Measurements from ENCODE around the gene PPP1R12C. TPM values are rescaled to one million over a fixed set of nuclear protein-coding genes. Genes with fewer than 3 reads are reported as not detected.

The PPP1R12C gene
- polyA plus RNA-seq, 2 donors = 77.7 to 100 TPM

GRCh38 chr19:55077106-55077505 is 40.3 kb downstream of the PPP1R12C start:
- Histone ChIP-seq H3K27me3 (ENCODE audit: control insufficient read depth in 1 of 2, insufficient read depth in 2 of 2, low read length in 2 of 2) (no peaks in the 10 kb centered on the region), H3K4me3 (ENCODE audit: low read depth in 1 of 2, low read length in 2 of 2) (peak overlapping the region; percentile 33 to 48)
- WGBS, 2 donors = 68 to 70% methylated on average over 2 of the region's 2 CpGs

GRCh38 chr19:55076321-55076720 is 41.1 kb downstream of the PPP1R12C start:
- Histone ChIP-seq H3K36me3 (ENCODE audit: control insufficient read depth in 2 of 2, insufficient read depth in 2 of 2, low read length in 1 of 2) (peaks cover 0 to 2% of the 10 kb centered on the region in 2 donors), H3K4me3 (ENCODE audit: low read depth in 1 of 2, low read length in 2 of 2) (peak overlapping the region; percentile 48 to 51), H3K27me3 (ENCODE audit: control insufficient read depth in 1 of 2, insufficient read depth in 2 of 2, low read length in 2 of 2) (no peaks in the 10 kb centered on the region), H3K27ac (ENCODE audit: low read depth in 2 of 2, low read length in 1 of 2) (peak overlapping the region; percentile 43 to 60), H3K9me3 (ENCODE audit: control insufficient read depth in 2 of 2, insufficient read depth in 1 of 2, low read depth in 1 of 2, low read length in 1 of 2) (peaks cover 0 to 9% of the 10 kb centered on the region in 2 donors), H3K4me1 (ENCODE audit: control insufficient read depth in 2 of 2, insufficient read depth in 2 of 2, low read length in 1 of 2) (peaks cover 0 to 21% of the 10 kb centered on the region in 2 donors)
- 63 to 76% methylated on average over 10 to 12 of the region's 12 CpGs for WGBS, 2 donors

More at GRCh38 chr19:55077106-55077505, 40.3 kb downstream of the PPP1R12C start:
- Histone ChIP-seq H3K27ac (ENCODE audit: low read depth in 2 of 2, low read length in 1 of 2) (peak overlapping the region in 1 of 2 donors; percentile 51), H3K4me1 (ENCODE audit: control insufficient read depth in 2 of 2, insufficient read depth in 2 of 2, low read length in 1 of 2) (peaks cover 0 to 20% of the 10 kb centered on the region in 2 donors), H3K9me3 (ENCODE audit: control insufficient read depth in 2 of 2, insufficient read depth in 1 of 2, low read depth in 1 of 2, low read length in 1 of 2) (peaks cover 0 to 13% of the 10 kb centered on the region in 2 donors), H3K36me3 (ENCODE audit: control insufficient read depth in 2 of 2, insufficient read depth in 2 of 2, low read length in 1 of 2) (peaks cover 0 to 2% of the 10 kb centered on the region in 2 donors)

- Histone ChIP-seq H3K27me3 (ENCODE audit: control insufficient read depth in 1 of 2, insufficient read depth in 2 of 2, low read length in 2 of 2) (no peaks in the 10 kb centered on the region), H3K9me3 (ENCODE audit: control insufficient read depth in 2 of 2, insufficient read depth in 1 of 2, low read depth in 1 of 2, low read length in 1 of 2) (peaks cover 0 to 5% of the 10 kb centered on the region in 2 donors), H3K36me3 (ENCODE audit: control insufficient read depth in 2 of 2, insufficient read depth in 2 of 2, low read length in 1 of 2) (peaks cover 0 to 2% of the 10 kb centered on the region in 2 donors), H3K4me1 (ENCODE audit: control insufficient read depth in 2 of 2, insufficient read depth in 2 of 2, low read length in 1 of 2) (peaks cover 0 to 12% of the 10 kb centered on the region in 2 donors), H3K27ac (ENCODE audit: low read depth in 2 of 2, low read length in 1 of 2) (peak within 1 kb of the TSS; percentile 77 to 81), H3K4me3 (ENCODE audit: low read depth in 1 of 2, low read length in 2 of 2) (peak within 1 kb of the TSS; percentile 48 to 51)
- WGBS, 2 donors = 27 to 29% methylated on average over 18 of the region's 18 CpGs
Measured at GRCh38 chr19:55075371-55075998, 42.0 kb downstream of the PPP1R12C start, which contains the start of gene EPS8L1. Gene EPS8L1, plus strand, starts transcription at chr19:55075869. Its CDS starts 576 bp downstream, at chr19:55076445.

- Histone ChIP-seq H3K27ac (ENCODE audit: low read depth in 2 of 2, low read length in 1 of 2) (peak overlapping the region; percentile 75 to 83), H3K36me3 (ENCODE audit: control insufficient read depth in 2 of 2, insufficient read depth in 2 of 2, low read length in 1 of 2) (no peaks in the 10 kb centered on the region), H3K9me3 (ENCODE audit: control insufficient read depth in 2 of 2, insufficient read depth in 1 of 2, low read depth in 1 of 2, low read length in 1 of 2) (peaks cover 0 to 3% of the 10 kb centered on the region in 2 donors), H3K4me1 (ENCODE audit: control insufficient read depth in 2 of 2, insufficient read depth in 2 of 2, low read length in 1 of 2) (peaks cover 0 to 6% of the 10 kb centered on the region in 2 donors), H3K4me3 (ENCODE audit: low read depth in 1 of 2, low read length in 2 of 2) (no peak overlapping the region), H3K27me3 (ENCODE audit: control insufficient read depth in 1 of 2, insufficient read depth in 2 of 2, low read length in 2 of 2) (no peaks in the 10 kb centered on the region)
- 65 to 67% methylated on average over 8 of the region's 8 CpGs for WGBS, 2 donors
Measured at GRCh38 chr19:55071913-55072312, 45.5 kb downstream of the PPP1R12C start.

- Histone ChIP-seq H3K27ac (ENCODE audit: low read depth in 2 of 2, low read length in 1 of 2) (peak overlapping the region; percentile 83 to 97), H3K27me3 (ENCODE audit: control insufficient read depth in 1 of 2, insufficient read depth in 2 of 2, low read length in 2 of 2) (no peaks in the 10 kb centered on the region), H3K9me3 (ENCODE audit: control insufficient read depth in 2 of 2, insufficient read depth in 1 of 2, low read depth in 1 of 2, low read length in 1 of 2) (peaks cover 0 to 3% of the 10 kb centered on the region in 2 donors), H3K36me3 (ENCODE audit: control insufficient read depth in 2 of 2, insufficient read depth in 2 of 2, low read length in 1 of 2) (no peaks in the 10 kb centered on the region), H3K4me3 (ENCODE audit: low read depth in 1 of 2, low read length in 2 of 2) (no peak overlapping the region), H3K4me1 (ENCODE audit: control insufficient read depth in 2 of 2, insufficient read depth in 2 of 2, low read length in 1 of 2) (peaks cover 0 to 6% of the 10 kb centered on the region in 2 donors)
- WGBS, 2 donors = 35 to 41% methylated on average over 6 to 8 of the region's 8 CpGs
Measured at GRCh38 chr19:55071129-55071502, 46.3 kb downstream of the PPP1R12C start.

GRCh38 chr19:55070466-55071128 is 46.8 kb downstream of the PPP1R12C start:
- H3K27me3 ChIP-seq (ENCODE audit: control insufficient read depth in 1 of 2, insufficient read depth in 2 of 2, low read length in 2 of 2) = no peaks in the 10 kb centered on the region
- no peaks in the 10 kb centered on the region for H3K36me3 ChIP-seq (ENCODE audit: control insufficient read depth in 2 of 2, insufficient read depth in 2 of 2, low read length in 1 of 2)
- no peak overlapping the region for H3K4me3 ChIP-seq (ENCODE audit: low read depth in 1 of 2, low read length in 2 of 2)
- H3K9me3 ChIP-seq (ENCODE audit: control insufficient read depth in 2 of 2, insufficient read depth in 1 of 2, low read depth in 1 of 2, low read length in 1 of 2) = peaks cover 0 to 3% of the 10 kb centered on the region in 2 donors
- 73 to 77% methylated on average over 10 of the region's 10 CpGs for WGBS, 2 donors
- peak overlapping the region; percentile 93 to 97 for H3K27ac ChIP-seq (ENCODE audit: low read depth in 2 of 2, low read length in 1 of 2)
- H3K4me1 ChIP-seq (ENCODE audit: control insufficient read depth in 2 of 2, insufficient read depth in 2 of 2, low read length in 1 of 2) = peaks cover 0 to 6% of the 10 kb centered on the region in 2 donors

- Histone ChIP-seq H3K27me3 (ENCODE audit: control insufficient read depth in 1 of 2, insufficient read depth in 2 of 2, low read length in 2 of 2) (no peaks in the 10 kb centered on the region), H3K9me3 (ENCODE audit: control insufficient read depth in 2 of 2, insufficient read depth in 1 of 2, low read depth in 1 of 2, low read length in 1 of 2) (peaks cover 0 to 3% of the 10 kb centered on the region in 2 donors), H3K36me3 (ENCODE audit: control insufficient read depth in 2 of 2, insufficient read depth in 2 of 2, low read length in 1 of 2) (no peaks in the 10 kb centered on the region), H3K4me3 (ENCODE audit: low read depth in 1 of 2, low read length in 2 of 2) (peak overlapping the region in 1 of 2 donors; percentile 47), H3K4me1 (ENCODE audit: control insufficient read depth in 2 of 2, insufficient read depth in 2 of 2, low read length in 1 of 2) (peaks cover 0 to 6% of the 10 kb centered on the region in 2 donors), H3K27ac (ENCODE audit: low read depth in 2 of 2, low read length in 1 of 2) (peak overlapping the region; percentile 93 to 97)
- 93 to 95% methylated on average over 2 of the region's 2 CpGs for WGBS, 2 donors
Measured at GRCh38 chr19:55069865-55070197, 47.6 kb downstream of the PPP1R12C start.

GRCh38 chr19:55068950-55069864 is 48.2 kb downstream of the PPP1R12C start:
- H3K27ac ChIP-seq (ENCODE audit: low read depth in 2 of 2, low read length in 1 of 2) = peak overlapping the region; percentile 93 to 97

GRCh38 chr19:55067869-55068268 is 49.6 kb downstream of the PPP1R12C start:
- no peaks in the 10 kb centered on the region for H3K36me3 ChIP-seq (ENCODE audit: control insufficient read depth in 2 of 2, insufficient read depth in 2 of 2, low read length in 1 of 2)
- no peaks in the 10 kb centered on the region for H3K27me3 ChIP-seq (ENCODE audit: control insufficient read depth in 1 of 2, insufficient read depth in 2 of 2, low read length in 2 of 2)
- peaks cover 0 to 6% of the 10 kb centered on the region in 2 donors for H3K4me1 ChIP-seq (ENCODE audit: control insufficient read depth in 2 of 2, insufficient read depth in 2 of 2, low read length in 1 of 2)
- H3K9me3 ChIP-seq (ENCODE audit: control insufficient read depth in 2 of 2, insufficient read depth in 1 of 2, low read depth in 1 of 2, low read length in 1 of 2) = no peaks in the 10 kb centered on the region
- peak overlapping the region; percentile 50 to 52 for H3K27ac ChIP-seq (ENCODE audit: low read depth in 2 of 2, low read length in 1 of 2)
- H3K4me3 ChIP-seq (ENCODE audit: low read depth in 1 of 2, low read length in 2 of 2) = peak overlapping the region; percentile 5 to 17
- 27 to 31% methylated on average over 3 of the region's 3 CpGs for WGBS, 2 donors

More at GRCh38 chr19:55068950-55069864, 48.2 kb downstream of the PPP1R12C start:
- H3K36me3 ChIP-seq (ENCODE audit: control insufficient read depth in 2 of 2, insufficient read depth in 2 of 2, low read length in 1 of 2) = no peaks in the 10 kb centered on the region
- peaks cover 0 to 6% of the 10 kb centered on the region in 2 donors for H3K4me1 ChIP-seq (ENCODE audit: control insufficient read depth in 2 of 2, insufficient read depth in 2 of 2, low read length in 1 of 2)
- 2 to 3% methylated on average over 28 to 30 of the region's 30 CpGs for WGBS, 2 donors
- peak overlapping the region; percentile 44 to 47 for H3K4me3 ChIP-seq (ENCODE audit: low read depth in 1 of 2, low read length in 2 of 2)
- H3K9me3 ChIP-seq (ENCODE audit: control insufficient read depth in 2 of 2, insufficient read depth in 1 of 2, low read depth in 1 of 2, low read length in 1 of 2) = peaks cover 0 to 2% of the 10 kb centered on the region in 2 donors
- no peaks in the 10 kb centered on the region for H3K27me3 ChIP-seq (ENCODE audit: control insufficient read depth in 1 of 2, insufficient read depth in 2 of 2, low read length in 2 of 2)
